Smooth muscle cell (in vitro differentiated cells): ENCODE measurements around the gene SLC39A1. TPM values are rescaled to one million over a fixed set of nuclear protein-coding genes. Genes with fewer than 3 reads are reported as not detected.

Experiments
- DNase-seq: peaks from one replicate; lab custom pipeline; 2025; ENCODE audit not compliant: unreplicated experiment; lab: John Stamatoyannopoulos, UW
- H2AFZ ChIP-seq: fragments of 200-600 bp; sonication (generic); 2 replicates; pipeline ENCODE4 v1.6.0; 2016; ENCODE audit warnings: antibody characterized with exemption, low read depth, mild to moderate bottlenecking
- H3F3A ChIP-seq: fragments of 200-600 bp; sonication (generic); 2 replicates; pipeline ENCODE4 v1.6.0; 2017; ENCODE audit warnings: antibody characterized with exemption, low read depth
- H3K27ac ChIP-seq: fragments of 200-600 bp; sonication (generic); 2 replicates; pipeline ENCODE4 v1.5.1; 2016; ENCODE audit warnings: low read depth, mild to moderate bottlenecking
- H3K27me3 ChIP-seq: fragments of 200-600 bp; sonication (generic); 2 replicates; pipeline ENCODE4 v1.6.1; 2016; ENCODE audit warnings: low read depth, mild to moderate bottlenecking
- H3K36me3 ChIP-seq: fragments of 200-600 bp; sonication (generic); 2 replicates; pipeline ENCODE4 v1.5.1; 2016; ENCODE audit warnings: low read depth
- H3K4me1 ChIP-seq: fragments of 200-600 bp; sonication (generic); 2 replicates; pipeline ENCODE4 v1.5.1; 2016; ENCODE audit warnings: low read depth
- H3K4me2 ChIP-seq: fragments of 200-600 bp; sonication (generic); 2 replicates; pipeline ENCODE4 v1.6.0; 2016; ENCODE audit warnings: mild to moderate bottlenecking
- H3K4me3 ChIP-seq: fragments of 200-600 bp; sonication (generic); 2 replicates; pipeline ENCODE4 v1.5.1; 2016; ENCODE audit warnings: mild to moderate bottlenecking
- H3K79me2 ChIP-seq: fragments of 200-600 bp; sonication (generic); 2 replicates; pipeline ENCODE4 v1.6.0; 2016; ENCODE audit warnings: low read depth, mild to moderate bottlenecking
- H3K9ac ChIP-seq: fragments of 200-600 bp; sonication (generic); 2 replicates; pipeline ENCODE4 v1.6.0; 2016; ENCODE audit warnings: low read depth
- H3K9me3 ChIP-seq: fragments of 200-600 bp; sonication (generic); replicated peaks from 2 replicates; pipeline ENCODE4 v1.5.1; 2016; ENCODE audit warnings: low read depth
- H4K20me1 ChIP-seq: fragments of 200-600 bp; sonication (generic); 2 replicates; pipeline ENCODE4 v1.6.0; 2016; ENCODE audit warnings: low read depth
- WGBS: methylation state at CpG from one replicate; pipeline ENCODE4 v1.1.7; 2016; ENCODE audit warnings: low lambda C conversion rate; 5-methylcytosine and 5-hydroxymethylcytosine counted together
- polyA plus RNA-seq: library from polyadenylated mRNA; unstranded; fragments of >200 nt; fragmentation: Nextera tagmentation; extraction: Ambion mirVana; gene quantifications from 2 replicates; pipeline ENCODE4 v1.2.1, GENCODE V29; 2016
- total RNA-seq: library from RNA; depleted of rRNA; stranded (reverse); fragments of >200 nt; gene quantifications from 2 replicates; pipeline ENCODE4 v1.2.3, GENCODE V29; 2014
- TF ChIP-seq, protein P1 (sequence below): fragments of 200-600 bp; sonication (generic); IDR thresholded peaks from 2 replicates; pipeline ENCODE4 v1.5.1; 2017; ENCODE audit warnings: borderline replicate concordance, mild to moderate bottlenecking, antibody characterized with exemption; ENCODE audit not compliant: insufficient read depth, poor library complexity, severe bottlenecking

SLC39A1 gene
- total and polyA plus RNA-seq, 2 experiments from 2014 or later, result 104 to 143 TPM

DNA sequence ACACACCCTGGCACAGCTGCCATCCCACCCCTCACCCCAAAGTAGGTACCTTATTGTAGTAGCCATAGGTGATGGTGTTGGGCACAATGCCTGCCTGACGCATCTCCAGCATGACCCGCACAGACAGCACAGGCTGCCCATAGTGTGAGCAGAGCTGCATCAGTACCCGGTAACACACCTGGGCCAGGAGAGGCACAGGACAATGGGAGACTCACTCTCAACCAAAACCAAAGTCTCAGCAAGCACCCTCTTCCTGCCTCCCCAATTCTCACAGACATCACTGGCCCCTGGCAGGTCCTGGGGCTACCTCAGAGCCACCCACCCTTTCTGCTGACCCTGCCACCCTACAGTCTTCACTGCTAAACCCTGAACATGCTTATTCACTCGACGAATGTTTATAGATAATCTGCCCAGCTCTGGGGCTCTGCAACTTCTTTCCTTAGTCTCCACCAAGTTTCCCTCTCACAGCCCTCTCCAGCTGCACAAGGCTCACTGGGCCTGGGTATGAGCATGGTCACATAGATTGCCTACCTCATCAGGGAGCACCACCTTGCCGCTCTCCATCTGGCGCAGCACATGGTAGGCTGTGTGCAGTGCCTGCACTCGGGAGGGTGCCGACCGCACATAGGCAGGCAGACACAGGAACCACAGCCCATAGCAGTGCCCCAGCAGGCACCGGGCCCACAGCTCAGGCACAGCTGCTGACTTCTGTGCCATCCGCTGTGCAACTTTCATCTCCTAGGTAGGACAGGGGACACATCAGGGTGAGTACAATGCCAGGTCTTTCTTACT lies 27.1 kb downstream of the SLC39A1 start:
- no peak overlapping the region for H3K27ac ChIP-seq
- TF ChIP-seq, protein P1, sequence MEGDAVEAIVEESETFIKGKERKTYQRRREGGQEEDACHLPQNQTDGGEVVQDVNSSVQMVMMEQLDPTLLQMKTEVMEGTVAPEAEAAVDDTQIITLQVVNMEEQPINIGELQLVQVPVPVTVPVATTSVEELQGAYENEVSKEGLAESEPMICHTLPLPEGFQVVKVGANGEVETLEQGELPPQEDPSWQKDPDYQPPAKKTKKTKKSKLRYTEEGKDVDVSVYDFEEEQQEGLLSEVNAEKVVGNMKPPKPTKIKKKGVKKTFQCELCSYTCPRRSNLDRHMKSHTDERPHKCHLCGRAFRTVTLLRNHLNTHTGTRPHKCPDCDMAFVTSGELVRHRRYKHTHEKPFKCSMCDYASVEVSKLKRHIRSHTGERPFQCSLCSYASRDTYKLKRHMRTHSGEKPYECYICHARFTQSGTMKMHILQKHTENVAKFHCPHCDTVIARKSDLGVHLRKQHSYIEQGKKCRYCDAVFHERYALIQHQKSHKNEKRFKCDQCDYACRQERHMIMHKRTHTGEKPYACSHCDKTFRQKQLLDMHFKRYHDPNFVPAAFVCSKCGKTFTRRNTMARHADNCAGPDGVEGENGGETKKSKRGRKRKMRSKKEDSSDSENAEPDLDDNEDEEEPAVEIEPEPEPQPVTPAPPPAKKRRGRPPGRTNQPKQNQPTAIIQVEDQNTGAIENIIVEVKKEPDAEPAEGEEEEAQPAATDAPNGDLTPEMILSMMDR, result no peak
- no peaks in the 10 kb centered on the region for H3K27me3 ChIP-seq
- DNase-seq, result no peak
- no peaks in the 10 kb centered on the region for H3K9me3 ChIP-seq
- no peaks in the 10 kb centered on the region for H3K79me2 ChIP-seq
- H3K4me2 ChIP-seq, result no peak overlapping the region
- no peaks in the 10 kb centered on the region for H3K4me1 ChIP-seq
- no peaks in the 10 kb centered on the region for H3K36me3 ChIP-seq
- H3F3A ChIP-seq, result no peaks in the 10 kb centered on the region
- no peak overlapping the region for H3K4me3 ChIP-seq
- WGBS, result 98% methylated on average over 12 of the region's 12 CpGs
- H4K20me1 ChIP-seq, result no peaks in the 10 kb centered on the region
- no peak overlapping the region for H3K9ac ChIP-seq
- H2AFZ ChIP-seq, result no peak overlapping the region

DNA sequence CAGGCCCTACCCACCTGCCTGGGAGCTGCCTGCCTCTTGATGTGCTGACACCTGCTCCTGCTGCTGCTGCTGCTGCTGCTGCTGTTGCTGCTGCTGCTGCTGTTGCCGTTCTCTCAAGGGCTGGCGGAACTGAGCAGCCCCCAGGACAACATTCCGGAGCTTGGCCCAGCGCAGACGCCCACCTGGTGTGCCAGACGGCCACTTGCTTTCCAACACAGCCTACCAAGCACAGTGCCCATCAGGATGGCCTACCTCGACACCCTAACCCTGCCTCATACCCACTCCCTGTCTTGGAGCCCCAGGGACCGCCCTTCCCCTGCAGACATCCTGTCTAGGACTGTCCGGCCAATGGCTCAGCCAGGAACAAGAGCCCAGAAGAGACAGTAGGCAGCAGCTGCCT lies 28.6 kb downstream of the SLC39A1 start:
- 95% methylated on average over 9 of the region's 9 CpGs for WGBS
- TF ChIP-seq, protein P1, result no peak
- Histone ChIP-seq H3K9ac (no peak overlapping the region), H3K4me3 (no peak overlapping the region), H3K4me1 (no peaks in the 10 kb centered on the region), H3K27me3 (no peaks in the 10 kb centered on the region), H3K36me3 (no peaks in the 10 kb centered on the region), H3K79me2 (no peaks in the 10 kb centered on the region), H4K20me1 (no peaks in the 10 kb centered on the region), H3K27ac (no peak overlapping the region), H3K9me3 (no peaks in the 10 kb centered on the region), H2AFZ (no peak overlapping the region), H3K4me2 (no peak overlapping the region), H3F3A (no peaks in the 10 kb centered on the region)
- no peak for DNase-seq

DNA sequence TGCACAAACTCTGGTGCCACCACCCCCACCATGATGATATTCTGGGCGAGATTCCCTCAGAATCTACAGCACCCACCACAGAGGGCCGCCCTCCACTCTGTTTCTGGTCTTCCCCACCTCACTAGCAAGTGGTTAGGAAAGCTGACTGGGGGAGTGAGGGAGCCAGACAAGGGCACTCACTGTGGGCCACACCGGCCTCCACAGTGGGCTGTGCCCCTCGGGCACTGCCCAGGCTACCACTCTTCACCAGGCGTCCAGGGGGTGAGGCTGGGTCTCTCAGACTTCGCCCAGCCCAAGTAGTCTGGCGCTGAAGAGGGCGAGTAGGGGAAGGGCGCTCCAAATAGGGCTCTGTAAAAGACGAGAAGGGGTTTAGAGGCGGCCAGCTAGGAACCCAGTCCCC lies 29.4 kb downstream of the SLC39A1 start:
- TF ChIP-seq, protein P1, result no peak
- Histone ChIP-seq H2AFZ (no peak overlapping the region), H3K4me2 (no peak overlapping the region), H3K4me1 (no peaks in the 10 kb centered on the region), H3K9me3 (no peaks in the 10 kb centered on the region), H3F3A (no peaks in the 10 kb centered on the region), H3K79me2 (no peaks in the 10 kb centered on the region), H3K27ac (no peak overlapping the region), H3K36me3 (no peaks in the 10 kb centered on the region), H3K9ac (no peak overlapping the region), H3K27me3 (no peaks in the 10 kb centered on the region), H3K4me3 (no peak overlapping the region), H4K20me1 (no peaks in the 10 kb centered on the region)
- WGBS, result 98% methylated on average over 11 of the region's 11 CpGs
- no peak for DNase-seq

DNA sequence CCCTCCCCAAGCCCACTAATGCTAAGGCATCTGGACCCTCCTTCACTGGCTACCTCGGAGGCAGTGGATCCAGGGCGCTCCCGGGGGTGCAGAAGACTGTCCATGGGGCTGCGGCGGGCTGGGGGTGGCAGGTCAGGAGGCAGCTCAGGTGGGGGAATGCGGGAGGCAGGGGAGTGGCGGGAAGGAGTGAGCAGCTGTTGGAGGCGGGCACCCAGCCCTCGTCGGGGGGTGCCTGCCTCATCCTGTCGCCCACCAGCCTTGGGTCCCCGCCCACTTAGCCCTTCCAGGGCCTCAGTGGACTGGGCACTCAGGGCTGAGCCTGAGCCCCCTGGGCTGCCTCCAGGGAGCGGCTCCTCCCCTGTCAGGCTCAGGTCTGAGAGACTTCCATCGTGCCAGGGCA lies 29.9 kb downstream of the SLC39A1 start:
- no peak overlapping the region for H3K9ac ChIP-seq
- no peak for DNase-seq
- TF ChIP-seq, protein P1, result no peak

More for the DNA sequence above, 29.9 kb downstream of the SLC39A1 start:
- no peak overlapping the region for H3K4me2 ChIP-seq
- no peak overlapping the region for H2AFZ ChIP-seq
- H3K4me1 ChIP-seq, result no peaks in the 10 kb centered on the region
- no peak overlapping the region for H3K27ac ChIP-seq
- H3K27me3 ChIP-seq, result no peaks in the 10 kb centered on the region
- no peak overlapping the region for H3K4me3 ChIP-seq
- H3K9me3 ChIP-seq, result no peaks in the 10 kb centered on the region
- no peaks in the 10 kb centered on the region for H3K79me2 ChIP-seq
- no peaks in the 10 kb centered on the region for H3K36me3 ChIP-seq
- no peaks in the 10 kb centered on the region for H4K20me1 ChIP-seq
- no peaks in the 10 kb centered on the region for H3F3A ChIP-seq
- WGBS, result 96% methylated on average over 10 of the region's 14 CpGs
